ENCODE results near the gene APOA1. TPM values are rescaled to one million over a fixed set of nuclear protein-coding genes. Genes with fewer than 3 reads are reported as not detected.
A peak's percentile ranks its signal among the peaks of the same experiment; 100 is the strongest.

APOA1 gene
- total and polyA plus RNA-seq, 12 donors, result 3.8 to 398 (median 70.5) TPM

DNA sequence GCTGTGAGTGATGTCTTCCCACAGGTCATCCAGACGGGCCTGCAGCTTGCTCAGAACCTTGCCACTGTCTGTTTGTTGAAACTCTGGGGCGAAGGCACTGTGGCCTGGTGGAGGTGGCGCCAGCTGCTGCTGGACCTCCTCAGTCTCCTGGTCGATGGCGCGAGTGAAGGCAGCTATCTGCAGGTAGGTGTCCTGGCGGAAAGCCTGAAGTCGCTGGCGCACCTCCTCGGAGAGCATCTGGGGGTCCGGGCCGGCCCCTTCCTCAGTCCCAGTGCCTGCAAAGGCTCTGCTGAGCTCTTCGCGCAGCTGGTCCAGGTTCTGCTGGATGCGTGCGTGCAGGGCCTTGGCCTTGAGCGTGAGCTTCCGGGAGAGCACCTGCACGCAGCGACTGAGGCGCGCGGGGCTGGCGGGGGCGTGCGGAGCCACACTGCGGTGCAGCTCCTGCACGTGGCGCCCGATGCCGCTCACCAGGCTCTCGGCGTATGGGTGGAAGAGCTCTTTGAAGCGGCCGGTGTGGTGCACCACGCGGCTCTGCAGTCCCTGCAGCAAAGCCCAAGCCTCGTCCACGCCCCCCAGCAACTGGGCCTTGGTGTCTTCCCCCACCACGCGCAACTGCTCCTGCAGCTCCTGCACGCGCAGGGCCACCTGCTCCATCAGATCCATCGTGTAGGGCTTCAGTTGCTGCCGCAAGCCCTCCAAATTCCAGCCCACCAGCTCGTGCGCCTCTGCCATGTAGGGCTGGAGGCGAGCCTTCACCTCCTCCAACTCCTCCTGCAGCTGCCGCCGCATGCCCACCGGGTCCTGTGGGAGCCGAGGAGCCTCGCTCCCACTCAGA lies 47.0 kb downstream of the APOA1 start:
- intact Hi-C loops (cut with DNase I), result loop anchor here (1.0 to 10.0 kb wide), 16 partner anchors 42 to 437 kb away; partner anchors contain the start of gene APOA1 (in 5 of the 10)
- H3K4me1 ChIP-seq, result peaks cover 7 to 33% (median 24%) of the 10 kb centered on the region in 9 donors
- H3K4me3 ChIP-seq, result no peak overlapping the region
- TF ChIP-seq, protein P1, sequence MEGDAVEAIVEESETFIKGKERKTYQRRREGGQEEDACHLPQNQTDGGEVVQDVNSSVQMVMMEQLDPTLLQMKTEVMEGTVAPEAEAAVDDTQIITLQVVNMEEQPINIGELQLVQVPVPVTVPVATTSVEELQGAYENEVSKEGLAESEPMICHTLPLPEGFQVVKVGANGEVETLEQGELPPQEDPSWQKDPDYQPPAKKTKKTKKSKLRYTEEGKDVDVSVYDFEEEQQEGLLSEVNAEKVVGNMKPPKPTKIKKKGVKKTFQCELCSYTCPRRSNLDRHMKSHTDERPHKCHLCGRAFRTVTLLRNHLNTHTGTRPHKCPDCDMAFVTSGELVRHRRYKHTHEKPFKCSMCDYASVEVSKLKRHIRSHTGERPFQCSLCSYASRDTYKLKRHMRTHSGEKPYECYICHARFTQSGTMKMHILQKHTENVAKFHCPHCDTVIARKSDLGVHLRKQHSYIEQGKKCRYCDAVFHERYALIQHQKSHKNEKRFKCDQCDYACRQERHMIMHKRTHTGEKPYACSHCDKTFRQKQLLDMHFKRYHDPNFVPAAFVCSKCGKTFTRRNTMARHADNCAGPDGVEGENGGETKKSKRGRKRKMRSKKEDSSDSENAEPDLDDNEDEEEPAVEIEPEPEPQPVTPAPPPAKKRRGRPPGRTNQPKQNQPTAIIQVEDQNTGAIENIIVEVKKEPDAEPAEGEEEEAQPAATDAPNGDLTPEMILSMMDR (IDR thresholded peaks at IDR 0.05), result no peak
- ATAC-seq (peak in 1 of 8 donors; percentile 9), DNase-seq (no peak)
- no peaks in the 10 kb centered on the region for H3K27me3 ChIP-seq
- 83 to 84% methylated on average over 53 of the region's 53 CpGs for WGBS, 2 donors
- no peaks in the 10 kb centered on the region for H3K9me3 ChIP-seq
- H3K36me3 ChIP-seq, result peaks cover 0 to 14% (median 9%) of the 10 kb centered on the region in 9 donors
- no peak overlapping the region for H3K27ac ChIP-seq

DNA sequence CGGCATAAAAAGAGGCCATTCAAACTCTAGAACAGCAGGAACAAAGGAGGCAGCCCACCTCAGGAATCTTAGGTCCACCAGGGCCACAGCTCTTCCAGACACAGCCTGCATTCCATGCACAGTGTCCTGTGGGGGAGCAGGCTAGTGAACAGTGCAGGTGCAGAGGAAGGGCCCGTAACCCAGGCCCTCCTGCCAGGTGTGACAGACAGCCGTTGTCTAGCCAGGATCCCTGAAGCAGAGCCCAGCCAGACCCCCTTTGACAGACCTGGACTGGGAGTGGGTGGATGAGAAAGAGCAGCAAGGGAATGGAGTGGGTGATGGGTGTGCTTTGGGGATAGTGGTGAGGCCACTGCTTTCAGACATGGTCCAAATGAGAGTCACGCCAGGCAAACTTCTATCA lies 48.4 kb downstream of the APOA1 start:
- Histone ChIP-seq H3K4me3 (no peak overlapping the region), H3K9me3 (no peaks in the 10 kb centered on the region), H3K27me3 (no peaks in the 10 kb centered on the region), H3K27ac (no peak overlapping the region), H3K36me3 (peaks cover 0 to 28% (median 19%) of the 10 kb centered on the region in 9 donors), H3K4me1 (peaks cover 7 to 33% (median 24%) of the 10 kb centered on the region in 9 donors)
- TF ChIP-seq, protein P1 (IDR thresholded peaks at IDR 0.05), result no peak
- ATAC-seq (no peak), DNase-seq (no peak)
- 82 to 86% methylated on average over 4 of the region's 4 CpGs for WGBS, 2 donors
- intact Hi-C loops (cut with DNase I), result loop anchor here in 5 of 10 donors (2.0 to 5.0 kb wide), 4 partner anchors 48 to 443 kb away; partner anchors contain the start of genes APOA1 (in 1 of the 5), PCSK7 (in 1 of the 5) and RNF214 (in 1 of the 5)

DNA sequence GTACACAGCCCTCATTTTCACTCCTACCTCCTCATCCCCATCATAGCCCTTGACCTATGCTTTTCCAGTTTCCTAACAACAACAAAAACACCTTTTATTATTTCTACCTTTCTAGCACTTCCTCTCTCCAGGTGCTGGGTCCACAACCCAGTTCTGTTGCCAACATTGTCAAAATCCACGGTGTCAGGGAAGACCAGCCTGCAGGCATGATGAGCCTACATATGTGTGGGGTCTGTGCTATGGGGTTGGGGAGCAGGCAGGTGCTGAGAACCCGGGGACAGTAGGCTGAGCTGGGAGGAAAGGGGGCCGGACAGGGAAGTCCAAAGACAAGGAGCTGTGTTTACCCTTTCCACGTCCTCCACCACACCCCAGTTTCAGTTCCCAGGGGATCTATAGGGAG lies 48.9 kb downstream of the APOA1 start:
- ATAC-seq, result no peak
- H3K4me1 ChIP-seq, result peaks cover 7 to 33% (median 24%) of the 10 kb centered on the region in 9 donors
- 68 to 69% methylated on average over 4 of the region's 4 CpGs for WGBS, 2 donors
- no peaks in the 10 kb centered on the region for H3K9me3 ChIP-seq
- H3K36me3 ChIP-seq, result peaks cover 0 to 33% (median 24%) of the 10 kb centered on the region in 9 donors
- TF ChIP-seq, protein P1 (IDR thresholded peaks at IDR 0.05), result no peak
- H3K4me3 ChIP-seq, result peak overlapping the region; percentile 84 to 100 (median 94)
- peak overlapping the region in 9 of 10 donors; percentile 85 to 94 (median 88) for H3K27ac ChIP-seq
- H3K27me3 ChIP-seq, result no peaks in the 10 kb centered on the region
- intact Hi-C loops (cut with DNase I), result loop anchor here in 5 of 10 donors (2.0 to 5.0 kb wide), 4 partner anchors 48 to 444 kb away; partner anchors contain the start of genes APOA1 (in 1 of the 5), PCSK7 (in 1 of the 5) and RNF214 (in 1 of the 5)
- no peak for DNase-seq

DNA sequence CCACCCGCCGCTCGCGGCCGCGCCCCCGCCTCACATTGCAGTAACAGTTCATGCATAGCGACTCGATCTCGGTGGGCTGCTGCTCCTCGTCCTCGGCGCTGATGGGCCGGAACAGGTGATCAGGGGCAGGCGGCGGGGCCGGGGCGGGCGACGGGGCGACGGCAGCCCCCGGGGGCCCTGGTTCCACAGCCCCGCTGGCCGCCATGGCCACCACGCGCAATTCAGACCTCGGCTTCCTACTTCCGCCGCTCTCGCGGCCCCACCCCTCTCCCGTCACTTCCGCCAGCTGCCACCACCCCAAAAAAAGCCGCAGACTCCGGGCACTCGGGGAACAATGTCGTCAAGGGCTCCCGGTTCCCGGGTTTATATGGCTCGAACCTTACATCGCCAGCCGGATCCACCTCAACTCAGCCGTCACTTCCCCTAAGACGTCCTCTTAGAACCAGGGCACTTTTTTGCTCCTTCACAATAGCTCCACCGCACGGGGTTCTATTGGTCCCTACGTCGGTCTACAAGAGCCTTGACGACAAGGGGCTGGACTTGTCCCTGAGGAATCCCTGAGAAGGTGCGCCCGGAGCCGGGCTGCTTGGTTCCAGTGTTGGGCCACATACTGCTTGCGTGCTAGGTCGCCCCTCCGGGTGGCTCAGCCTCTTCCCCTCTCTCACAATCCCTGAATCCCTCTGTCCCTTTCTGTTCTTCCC lies 49.5 kb downstream of the APOA1 start, which contains the start of gene ZPR1:
ZPR1 (minus strand) TSS at position 238 of the 701 bp plus-strand sequence; CDS start at position 205, 33 bp downstream.
- Histone ChIP-seq H3K9me3 (no peaks in the 10 kb centered on the region), H3K36me3 (peaks cover 0 to 39% (median 29%) of the 10 kb centered on the region in 9 donors), H3K4me3 (peak within 1 kb of the TSS; percentile 84 to 100 (median 94)), H3K27ac (peak within 1 kb of the TSS; percentile 2 to 94 (median 87)), H3K27me3 (no peaks in the 10 kb centered on the region), H3K4me1 (peaks cover 7 to 35% (median 24%) of the 10 kb centered on the region in 9 donors)
- TF ChIP-seq, protein P1 (IDR thresholded peaks at IDR 0.05), result no peak
- ATAC-seq, result peak; percentile 83 to 92 (median 90)
- DNase-seq, result peak; percentile 86 to 87
- 1% methylated on average over 45 to 56 of the region's 56 CpGs for WGBS, 2 donors
- intact Hi-C loops (cut with DNase I), result loop anchor here in 5 of 10 donors (2.0 to 5.0 kb wide), 4 partner anchors 49 to 444 kb away; partner anchors contain the start of genes APOA1 (in 1 of the 5), PCSK7 (in 1 of the 5) and RNF214 (in 1 of the 5)

All from heart right ventricle (tissue), 16 donors.